Mesodermal cell (in vitro differentiated cells): Measurements from ENCODE around the gene TLE4.
A peak's percentile ranks its signal among the peaks of the same experiment; 100 is the strongest.
"Not testable (repeated sequence)": the region's sequence is repeated elsewhere in the genome, so short reads cannot be mapped to it uniquely, and the experiment has no call there.

ENCODE experiments used
- H3K27ac ChIP-seq: 2 replicates; pipeline ENCODE4 v1.7.0; 2013; ENCODE audit warnings: mild to moderate bottlenecking, low read depth, low read length, moderate library complexity; ENCODE audit not compliant: severe bottlenecking
- H3K36me3 ChIP-seq: 2 replicates; pipeline ENCODE4 v1.7.1; 2013; ENCODE audit warnings: mild to moderate bottlenecking, low read length, moderate library complexity; ENCODE audit not compliant: control insufficient read depth, insufficient read depth
- H3K4me1 ChIP-seq: one replicate; pipeline ENCODE4 v1.7.1; 2013; ENCODE audit warnings: mild to moderate bottlenecking, low read length; ENCODE audit not compliant: insufficient read depth, control insufficient read depth, poor library complexity, severe bottlenecking
- H3K4me3 ChIP-seq: 2 replicates; pipeline ENCODE4 v1.7.0; 2013; ENCODE audit warnings: low read length, control low read depth, mild to moderate bottlenecking; ENCODE audit not compliant: insufficient read depth, poor library complexity, severe bottlenecking; ENCODE audit errors: extremely low read depth
- H3K9me3 ChIP-seq: 2 replicates; pipeline ENCODE4 v1.7.1; 2013; ENCODE audit warnings: mild to moderate bottlenecking, low read length, moderate library complexity; ENCODE audit not compliant: control insufficient read depth
- WGBS, 2 experiments: methylation state at CpG; one replicate each; pipeline ENCODE4 v1.1.5; 2013; ENCODE audit warnings: missing lambda C conversion rate in 2 of 2; ENCODE audit not compliant: insufficient coverage in 2 of 2; 5-methylcytosine and 5-hydroxymethylcytosine counted together

The TLE4 gene

DNA sequence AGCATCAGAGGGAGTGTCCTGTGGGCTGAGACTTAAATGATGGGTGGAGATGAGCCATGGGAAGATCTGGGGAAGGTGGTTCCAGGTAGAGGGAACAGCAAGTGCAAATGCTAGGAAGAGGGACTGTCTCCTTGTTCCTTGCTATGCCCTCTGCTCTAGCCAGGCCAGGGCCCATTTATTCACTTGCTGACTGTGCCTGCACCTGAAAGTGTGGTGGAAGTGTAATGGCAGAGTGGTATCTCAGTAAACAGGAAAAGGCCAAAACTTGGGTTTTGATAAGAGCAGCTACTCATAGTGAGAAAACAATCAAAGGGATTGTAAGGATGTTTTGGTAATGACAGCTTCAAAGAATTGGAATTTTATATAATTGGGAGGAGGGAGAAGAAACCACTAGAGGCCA is 32.4 kb downstream of the TLE4 start:
- H3K4me3 ChIP-seq: no peak overlapping the region
- H3K27ac ChIP-seq: no peak overlapping the region
- peaks cover 6% of the 10 kb centered on the region for H3K4me1 ChIP-seq
- peaks cover 9% of the 10 kb centered on the region for H3K9me3 ChIP-seq
- peaks cover 59% of the 10 kb centered on the region for H3K36me3 ChIP-seq

DNA sequence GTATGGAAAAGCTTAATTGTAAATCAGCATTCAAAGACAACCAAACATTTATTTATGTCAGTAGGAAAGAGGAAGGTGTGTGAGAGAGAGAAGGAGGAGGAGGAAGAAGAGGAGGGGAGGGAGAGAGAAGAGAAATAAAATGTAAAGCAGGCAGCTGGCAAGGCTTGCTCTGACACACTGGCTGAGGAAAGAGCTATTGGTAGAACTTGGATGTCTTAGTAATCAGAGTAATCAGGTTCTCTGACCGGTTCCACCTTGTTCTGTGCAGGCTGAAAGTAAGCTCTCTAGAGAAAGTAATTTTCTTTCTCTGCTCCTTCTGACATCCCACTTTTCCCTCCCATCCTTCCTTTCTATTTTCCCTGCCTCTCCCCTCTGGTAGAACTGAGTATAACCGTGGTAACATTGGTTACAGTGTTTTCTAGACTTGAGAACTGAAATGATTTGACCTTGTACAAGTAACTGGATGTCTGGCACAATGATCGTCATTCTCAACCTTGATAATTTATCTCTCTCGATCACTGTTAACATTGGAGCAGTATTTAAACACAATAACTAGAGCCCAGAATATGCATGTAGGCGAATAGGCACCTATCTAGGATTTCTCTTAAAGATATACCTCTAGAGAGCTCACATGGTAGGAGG is 33.3 kb downstream of the TLE4 start:
- peaks cover 9% of the 10 kb centered on the region for H3K9me3 ChIP-seq
- no peak overlapping the region for H3K4me3 ChIP-seq
- H3K27ac ChIP-seq: no peak overlapping the region
- peaks cover 14% of the 10 kb centered on the region for H3K4me1 ChIP-seq
- H3K36me3 ChIP-seq: peaks cover 50% of the 10 kb centered on the region
- WGBS, 2 experiments: 89% methylated on average over 3 of the region's 5 CpGs; no CpG with 5 or more reads in 1 of the 2 experiments

DNA sequence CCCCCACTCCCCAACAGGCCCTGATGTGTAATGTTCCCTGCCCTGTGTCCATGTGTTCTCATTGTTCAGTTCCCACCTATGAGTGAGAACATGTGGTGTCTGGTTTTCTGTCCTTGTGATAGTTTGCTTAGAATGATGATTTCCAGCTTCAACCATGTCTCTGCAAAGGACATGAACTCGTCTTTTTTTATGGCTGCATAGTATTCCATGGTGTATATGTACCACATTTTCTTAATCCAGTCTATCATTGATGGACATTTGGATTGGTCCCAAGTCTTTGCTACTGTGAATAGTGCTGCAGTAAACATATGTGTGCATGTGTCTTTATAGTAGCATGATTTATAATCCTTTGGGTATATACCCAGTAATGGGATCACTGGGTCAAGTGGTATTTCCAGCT is 34.8 kb downstream of the TLE4 start:
- WGBS, 2 experiments: no CpG with 5 or more reads among the region's 1 CpG
- H3K4me3 ChIP-seq, H3K9me3 ChIP-seq, H3K27ac ChIP-seq: not testable (repeated sequence)
- peaks cover 27% of the 10 kb centered on the region for H3K4me1 ChIP-seq
- peaks cover 36% of the 10 kb centered on the region for H3K36me3 ChIP-seq

DNA sequence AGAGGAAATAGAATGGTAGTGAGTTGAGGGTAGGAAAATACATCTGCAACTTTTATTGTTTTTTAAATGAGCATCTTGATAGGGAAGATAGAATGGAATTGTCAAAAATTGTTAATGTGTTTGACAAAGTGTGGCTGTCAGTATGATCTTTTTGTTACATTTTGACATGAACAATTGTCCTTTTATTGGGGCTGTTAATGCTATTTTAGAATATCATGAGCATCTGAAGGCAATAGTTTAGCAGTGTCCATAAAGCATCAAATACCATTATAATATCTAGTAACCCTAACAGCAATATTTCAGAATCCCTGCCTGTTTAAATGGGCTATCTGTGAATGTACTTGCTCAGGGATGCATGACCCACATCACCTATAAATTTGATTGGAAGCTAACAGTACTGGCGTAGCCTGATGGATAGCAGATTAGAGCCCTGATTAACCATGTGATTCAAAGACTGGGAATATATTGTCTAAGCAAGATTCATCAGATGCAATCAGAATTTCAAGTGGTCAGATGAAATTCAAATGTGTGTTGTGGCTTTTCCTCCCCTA is 37.8 kb downstream of the TLE4 start:
- Histone ChIP-seq H3K4me3 (no peak overlapping the region), H3K36me3 (peaks cover 15% of the 10 kb centered on the region), H3K9me3 (no peaks in the 10 kb centered on the region), H3K4me1 (peaks cover 20% of the 10 kb centered on the region), H3K27ac (peak overlapping the region; percentile 59)
- WGBS, 2 experiments: 80% methylated on average over 1 of the region's 1 CpG; no CpG with 5 or more reads in 1 of the 2 experiments

DNA sequence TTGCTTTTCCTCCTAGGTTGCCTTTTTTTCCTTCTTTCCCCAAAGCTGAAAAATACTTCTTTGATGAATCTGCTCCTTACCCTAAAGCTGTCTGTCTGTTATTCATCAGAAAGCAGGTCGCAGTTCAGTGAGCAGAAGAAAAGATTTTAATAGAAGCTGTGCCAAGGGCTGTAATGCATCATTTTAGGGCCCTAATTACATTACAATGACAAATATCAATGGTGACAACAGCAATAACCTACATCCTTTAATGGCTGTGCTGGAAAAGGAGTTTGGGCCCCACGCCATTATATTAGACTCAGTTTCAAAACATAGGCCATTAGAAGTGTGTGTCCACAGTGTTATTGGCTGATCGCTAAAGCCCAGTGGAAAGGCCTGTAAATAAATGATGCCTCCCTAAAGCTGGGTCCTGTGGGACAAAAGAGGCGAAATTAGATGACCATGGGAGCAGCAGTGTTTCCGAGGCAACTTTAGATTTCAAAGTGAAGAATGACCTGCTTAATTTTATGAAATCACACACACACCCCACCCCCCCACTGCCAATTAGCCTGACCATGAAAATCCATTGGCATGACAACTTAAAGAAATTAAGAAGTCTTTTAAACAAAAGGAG is 38.4 kb downstream of the TLE4 start:
- WGBS, 2 experiments: 77 to 83% methylated on average over 1 to 3 of the region's 5 CpGs
- Histone ChIP-seq H3K4me1 (peaks cover 20% of the 10 kb centered on the region), H3K9me3 (no peaks in the 10 kb centered on the region), H3K36me3 (peaks cover 15% of the 10 kb centered on the region), H3K4me3 (no peak overlapping the region), H3K27ac (peak overlapping the region; percentile 59)

DNA sequence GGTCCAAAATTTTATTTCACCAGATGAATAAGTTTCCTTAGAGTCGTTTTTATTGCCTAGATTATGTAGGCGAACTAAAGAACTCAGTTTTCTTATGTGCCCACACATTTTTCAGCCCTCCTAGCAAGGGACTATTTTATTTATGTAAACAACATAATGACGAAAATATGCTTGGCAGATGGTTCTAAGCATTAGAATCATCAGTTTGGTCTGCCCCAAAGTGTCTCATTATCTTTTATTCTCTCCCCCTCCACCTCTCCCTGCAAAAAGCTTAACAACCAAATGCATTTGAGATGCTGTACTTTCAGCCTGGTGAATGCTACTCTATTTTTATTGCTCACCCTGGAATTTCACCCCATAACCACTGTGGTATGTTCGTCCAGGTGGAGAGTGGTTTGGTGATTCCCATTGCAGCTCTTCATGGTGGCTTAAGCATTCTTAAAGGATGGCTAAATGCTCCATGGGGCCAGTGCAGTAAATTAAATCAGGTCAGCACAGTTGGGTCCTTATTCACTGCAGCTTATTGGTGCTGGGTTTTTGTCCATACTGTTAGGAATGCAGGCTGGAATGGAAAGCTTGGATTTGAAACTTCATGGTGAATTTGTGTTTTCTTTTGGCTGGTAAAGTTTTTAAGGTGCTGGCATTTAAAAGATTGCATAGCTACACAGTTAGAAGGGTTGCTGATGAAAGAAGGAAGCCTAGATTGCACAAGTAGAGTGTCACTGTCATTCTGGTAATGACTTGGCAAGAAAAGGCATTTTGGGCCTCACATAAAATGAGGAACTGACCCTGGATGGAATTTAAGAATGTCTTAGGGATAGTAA is 39.2 kb downstream of the TLE4 start:
- H3K4me3 ChIP-seq: no peak overlapping the region
- H3K4me1 ChIP-seq: peaks cover 20% of the 10 kb centered on the region
- H3K36me3 ChIP-seq: peaks cover 16% of the 10 kb centered on the region
- 76% methylated on average over 2 of the region's 4 CpGs; no CpG with 5 or more reads in 1 of the 2 experiments for WGBS, 2 experiments
- H3K27ac ChIP-seq: peak overlapping the region; percentile 7
- H3K9me3 ChIP-seq: no peaks in the 10 kb centered on the region

DNA sequence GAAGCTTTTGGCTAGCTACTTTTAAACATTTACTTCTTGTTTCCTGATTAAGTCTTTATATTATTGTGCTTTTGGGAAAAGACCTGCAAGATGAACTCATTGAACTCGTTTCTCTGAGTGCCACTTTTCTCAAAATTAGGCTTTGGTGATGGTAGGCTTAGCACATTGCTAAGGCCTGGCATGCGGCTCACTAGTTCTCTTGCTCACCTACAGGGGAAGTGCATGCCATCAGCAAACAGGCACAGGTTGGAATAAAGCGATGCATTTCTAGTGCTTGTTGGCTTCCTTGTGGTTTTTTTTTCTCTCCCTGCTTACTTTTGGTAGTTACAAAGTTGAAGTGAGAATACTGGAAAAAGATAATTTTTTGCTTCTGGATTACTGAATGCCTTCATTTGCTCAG is 41.4 kb downstream of the TLE4 start:
- Histone ChIP-seq H3K4me3 (no peak overlapping the region), H3K27ac (no peak overlapping the region), H3K9me3 (no peaks in the 10 kb centered on the region), H3K36me3 (peaks cover 23% of the 10 kb centered on the region), H3K4me1 (peaks cover 20% of the 10 kb centered on the region)
- 81 to 89% methylated on average over 2 to 3 of the region's 3 CpGs for WGBS, 2 experiments

DNA sequence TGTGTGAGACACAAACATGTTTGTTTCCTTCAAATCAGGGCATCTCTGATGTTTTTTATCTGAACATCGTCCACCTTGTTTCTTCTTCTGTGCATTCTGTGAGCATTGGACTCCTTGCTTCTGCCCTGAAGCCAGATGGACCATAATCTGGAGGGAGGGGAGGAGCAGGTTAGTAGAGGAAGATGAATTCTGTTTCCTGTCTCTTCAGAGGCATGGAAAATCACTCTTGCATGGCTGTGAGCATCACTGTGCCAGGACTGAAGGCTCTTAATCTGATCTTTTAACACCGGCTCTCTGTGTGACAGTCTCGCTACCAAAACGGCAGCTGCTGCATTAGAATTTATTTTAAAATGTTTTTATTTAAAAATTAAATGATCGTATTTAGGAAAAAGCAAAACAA is 43.3 kb downstream of the TLE4 start:
- H3K9me3 ChIP-seq: no peaks in the 10 kb centered on the region
- no peak overlapping the region for H3K27ac ChIP-seq
- H3K36me3 ChIP-seq: peaks cover 31% of the 10 kb centered on the region
- WGBS, 2 experiments: 100% methylated on average over 2 of the region's 5 CpGs; no CpG with 5 or more reads in 1 of the 2 experiments
- H3K4me1 ChIP-seq: peaks cover 12% of the 10 kb centered on the region
- H3K4me3 ChIP-seq: no peak overlapping the region

DNA sequence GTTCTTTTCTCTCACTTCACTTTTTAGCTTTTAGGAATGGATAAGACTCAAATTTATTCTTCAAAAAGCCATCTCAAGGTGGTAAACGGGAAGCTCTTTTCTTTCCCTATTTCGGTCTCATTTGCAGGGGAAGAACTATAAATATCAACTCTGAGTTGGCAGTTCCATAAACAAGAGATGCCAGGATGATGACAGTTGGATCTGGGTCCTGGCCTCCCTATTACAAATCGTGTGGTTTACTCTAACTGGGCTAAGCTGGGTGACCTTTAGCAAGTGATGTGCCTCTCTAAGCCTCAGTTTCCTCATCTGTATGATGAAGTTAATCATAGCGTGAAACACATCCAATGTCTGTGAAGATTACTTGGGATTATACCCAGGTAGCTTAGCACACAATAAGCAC is 44.2 kb downstream of the TLE4 start:
- Histone ChIP-seq H3K27ac (no peak overlapping the region), H3K4me1 (peaks cover 4% of the 10 kb centered on the region), H3K4me3 (no peak overlapping the region), H3K9me3 (no peaks in the 10 kb centered on the region), H3K36me3 (peaks cover 33% of the 10 kb centered on the region)
- 83 to 96% methylated on average over 1 to 3 of the region's 4 CpGs for WGBS, 2 experiments

DNA sequence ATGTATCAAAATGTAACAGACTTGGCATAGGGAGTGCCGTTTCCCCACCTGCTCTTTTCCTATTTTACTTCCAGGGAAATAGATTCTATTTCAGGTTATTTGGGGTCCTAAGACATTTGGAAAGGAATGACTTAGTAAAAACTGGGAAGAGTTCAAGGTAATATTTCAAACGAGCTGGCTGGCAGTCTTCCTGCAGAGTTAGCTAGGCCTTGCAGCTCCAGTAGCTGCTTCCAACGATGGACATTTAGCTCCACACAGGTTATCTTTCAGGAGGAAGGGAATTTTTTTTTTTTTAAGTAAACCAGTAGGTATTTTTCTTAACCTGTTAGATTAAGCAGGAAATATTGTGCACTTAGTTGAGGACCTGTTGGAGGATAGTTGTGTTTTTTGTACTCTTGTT is 45.2 kb downstream of the TLE4 start:
- peaks cover 33% of the 10 kb centered on the region for H3K36me3 ChIP-seq
- H3K4me1 ChIP-seq: no peaks in the 10 kb centered on the region
- WGBS, 2 experiments: 83 to 86% methylated on average over 1 to 2 of the region's 3 CpGs
- H3K9me3 ChIP-seq: no peaks in the 10 kb centered on the region
- no peak overlapping the region for H3K4me3 ChIP-seq
- no peak overlapping the region for H3K27ac ChIP-seq
